T-helper 2 cell treated with Interferon-gamma antibody and Interleukin-4, amounts not matched to agents 5 μg/mL and 100 μg/mL, for 36 hours (primary cell): ENCODE results near the gene KAZN.
"Not testable (repeated sequence)": the region's sequence is repeated elsewhere in the genome, so short reads cannot be mapped to it uniquely, and the experiment has no call there.

Experiments used
- DNase-seq: peaks from one replicate; pipeline ENCODE4 v3.0.0; 2021; ENCODE audit warnings: low spot score
- H3K27ac Mint-ChIP-seq: one replicate; pipeline ENCODE4 v1.8.0; 2021; ENCODE audit warnings: mild to moderate bottlenecking, mixed read lengths
- H3K27me3 Mint-ChIP-seq: one replicate; pipeline ENCODE4 v1.8.0; 2021; ENCODE audit warnings: low read depth, mixed read lengths
- H3K36me3 Mint-ChIP-seq: one replicate; pipeline ENCODE4 v1.8.0; 2021; ENCODE audit warnings: low read depth, mixed read lengths
- H3K4me1 Mint-ChIP-seq: one replicate; pipeline ENCODE4 v1.8.0; 2021; ENCODE audit warnings: low read depth, mixed read lengths
- H3K4me3 Mint-ChIP-seq: one replicate; pipeline ENCODE4 v1.8.0; 2022; ENCODE audit warnings: mild to moderate bottlenecking, moderate library complexity, mixed read lengths
- H3K9me3 Mint-ChIP-seq: one replicate; pipeline ENCODE4 v1.8.0; 2021; ENCODE audit warnings: mixed read lengths

KAZN gene

DNA sequence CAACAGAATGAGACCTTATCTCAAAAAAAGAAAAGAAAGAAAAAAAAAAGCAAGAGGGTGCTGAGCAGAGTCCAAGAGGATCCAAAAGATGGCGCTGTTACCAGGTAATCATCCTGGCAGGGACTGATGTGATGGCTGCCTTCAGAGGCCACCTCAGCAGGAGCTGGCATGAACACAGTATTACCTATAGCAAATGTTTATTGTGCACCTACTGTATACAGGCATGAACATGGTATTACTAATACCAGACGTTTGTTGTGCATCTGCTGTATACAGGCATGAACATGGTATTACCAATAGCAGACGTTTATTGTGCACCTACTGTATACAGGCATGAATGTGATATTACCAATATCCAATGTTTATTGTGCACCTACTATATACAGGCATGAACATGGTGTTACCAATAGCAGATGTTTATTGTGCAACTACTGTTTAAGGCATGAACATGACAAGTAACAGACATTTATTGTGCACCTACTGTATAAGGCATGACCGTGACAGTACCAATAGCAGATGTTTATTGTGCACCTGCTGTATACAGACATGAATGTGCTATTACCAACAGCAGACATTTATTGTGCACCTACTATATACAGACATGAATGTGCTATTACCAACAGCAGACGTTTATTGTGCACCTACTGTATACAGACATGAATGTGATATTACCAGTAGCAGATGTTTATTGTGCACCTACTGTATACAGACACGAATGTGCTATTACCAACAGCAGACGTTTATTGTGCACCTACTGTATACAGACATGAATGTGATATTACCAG lies 439.9 kb downstream of the KAZN start:
- Mint-ChIP-seq H3K27ac (no peak overlapping the region), H3K4me3 (no peak overlapping the region), H3K4me1 (peaks cover 7% of the 10 kb centered on the region), H3K36me3 (no peaks in the 10 kb centered on the region), H3K27me3 (no peaks in the 10 kb centered on the region), H3K9me3 (no peaks in the 10 kb centered on the region)
- DNase-seq: no peak

DNA sequence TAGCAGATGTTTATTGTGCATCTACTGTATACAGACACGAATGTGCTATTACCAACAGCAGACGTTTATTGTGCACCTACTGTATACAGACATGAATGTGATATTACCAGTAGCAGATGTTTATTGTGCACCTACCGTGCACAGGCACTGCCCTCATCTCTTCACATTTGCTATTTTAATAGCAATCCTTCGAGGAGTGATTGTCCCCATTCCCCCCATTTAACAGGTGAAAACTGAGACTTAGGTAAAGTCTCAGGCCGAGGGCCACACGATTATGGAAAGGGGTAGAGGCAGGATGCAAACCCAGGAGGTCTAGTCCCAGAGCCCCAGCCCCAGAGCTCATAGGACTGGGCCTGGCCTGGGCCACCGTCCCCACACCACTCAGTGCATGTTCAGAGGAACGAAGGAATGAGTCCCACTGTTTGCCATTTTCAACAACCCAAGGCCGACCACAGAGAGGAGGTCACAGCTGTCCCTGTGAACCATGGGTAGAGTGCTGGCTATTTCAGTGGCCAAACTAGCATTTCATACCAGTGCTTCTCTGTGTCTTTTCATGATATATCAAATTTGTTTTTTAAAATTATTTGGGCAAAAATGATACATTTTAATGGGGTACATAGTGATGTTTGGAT lies 440.6 kb downstream of the KAZN start:
- Mint-ChIP-seq H3K27me3 (no peaks in the 10 kb centered on the region), H3K27ac (no peak overlapping the region), H3K4me3 (no peak overlapping the region), H3K36me3 (no peaks in the 10 kb centered on the region), H3K4me1 (peaks cover 1% of the 10 kb centered on the region), H3K9me3 (no peaks in the 10 kb centered on the region)
- no peak for DNase-seq

DNA sequence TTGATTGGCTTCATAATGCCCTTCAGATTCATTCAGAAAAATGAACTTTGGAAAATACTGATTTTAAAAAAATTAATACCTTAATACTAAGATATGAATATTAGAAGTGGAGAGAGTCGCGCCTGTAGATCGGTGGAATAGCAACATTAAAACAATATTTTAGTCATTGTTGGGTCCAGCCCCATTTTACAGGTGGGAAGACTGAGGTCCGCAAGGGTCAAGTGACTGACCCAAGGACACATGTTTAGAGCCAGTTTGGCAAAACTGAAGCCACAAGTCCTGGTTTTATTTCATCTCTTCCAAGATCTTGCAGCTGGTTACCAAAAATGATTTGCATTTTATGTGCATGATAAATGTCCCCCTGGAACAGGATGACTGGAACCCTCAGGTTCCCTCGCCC lies 441.4 kb downstream of the KAZN start:
- no peak overlapping the region for H3K27ac Mint-ChIP-seq
- no peak for DNase-seq
- H3K36me3 Mint-ChIP-seq: no peaks in the 10 kb centered on the region
- no peak overlapping the region for H3K4me3 Mint-ChIP-seq
- H3K9me3 Mint-ChIP-seq: no peaks in the 10 kb centered on the region
- no peaks in the 10 kb centered on the region for H3K27me3 Mint-ChIP-seq
- H3K4me1 Mint-ChIP-seq: no peaks in the 10 kb centered on the region

- H3K27me3 Mint-ChIP-seq, H3K36me3 Mint-ChIP-seq, H3K27ac Mint-ChIP-seq, DNase-seq, H3K4me1 Mint-ChIP-seq, H3K4me3 Mint-ChIP-seq, H3K9me3 Mint-ChIP-seq: not testable (repeated sequence)
These were observed 442.2 kb downstream of the KAZN start for GRCh38 chr1:15040685-15041084.

DNA sequence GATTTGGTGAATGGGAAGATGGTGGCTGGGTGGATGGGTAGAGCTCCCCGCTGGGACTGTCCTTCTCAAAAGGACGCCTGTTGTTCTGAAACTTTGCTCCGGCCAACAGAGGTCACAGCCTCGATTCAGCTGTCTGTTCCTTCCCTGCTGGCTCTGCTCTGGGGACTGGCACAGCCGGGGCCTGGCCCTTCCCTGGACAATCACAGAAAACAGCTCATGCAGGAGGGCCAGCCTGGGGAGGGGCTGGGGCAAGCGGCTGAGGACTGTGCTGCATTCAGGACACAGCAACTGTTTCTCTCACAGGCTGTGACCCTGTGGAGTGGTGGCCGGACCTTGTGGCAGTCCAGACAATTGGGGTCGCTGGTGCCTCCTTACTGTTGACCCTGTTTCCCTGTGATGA lies 444.4 kb downstream of the KAZN start:
- no peak overlapping the region for H3K27ac Mint-ChIP-seq
- H3K4me1 Mint-ChIP-seq: no peaks in the 10 kb centered on the region
- H3K9me3 Mint-ChIP-seq: no peaks in the 10 kb centered on the region
- no peak for DNase-seq
- no peaks in the 10 kb centered on the region for H3K36me3 Mint-ChIP-seq
- H3K4me3 Mint-ChIP-seq: no peak overlapping the region
- no peaks in the 10 kb centered on the region for H3K27me3 Mint-ChIP-seq

GRCh38 chr1:15043934-15044333 lies 445.4 kb downstream of the KAZN start:
- H3K27ac Mint-ChIP-seq: no peak overlapping the region
- H3K27me3 Mint-ChIP-seq: no peaks in the 10 kb centered on the region
- no peaks in the 10 kb centered on the region for H3K9me3 Mint-ChIP-seq
- no peak for DNase-seq
- no peaks in the 10 kb centered on the region for H3K36me3 Mint-ChIP-seq
- H3K4me3 Mint-ChIP-seq: no peak overlapping the region
- no peaks in the 10 kb centered on the region for H3K4me1 Mint-ChIP-seq

- Mint-ChIP-seq H3K9me3 (no peaks in the 10 kb centered on the region), H3K27me3 (no peaks in the 10 kb centered on the region), H3K4me3 (no peak overlapping the region), H3K4me1 (no peaks in the 10 kb centered on the region), H3K27ac (no peak overlapping the region), H3K36me3 (no peaks in the 10 kb centered on the region)
- DNase-seq: no peak
These were observed 446.6 kb downstream of the KAZN start for GRCh38 chr1:15045123-15045522.

GRCh38 chr1:15046487-15047165 lies 448.1 kb downstream of the KAZN start:
- peak; percentile 33 for DNase-seq
- H3K27me3 Mint-ChIP-seq: no peaks in the 10 kb centered on the region
- H3K4me3 Mint-ChIP-seq: no peak overlapping the region
- no peaks in the 10 kb centered on the region for H3K4me1 Mint-ChIP-seq
- no peaks in the 10 kb centered on the region for H3K36me3 Mint-ChIP-seq
- H3K27ac Mint-ChIP-seq: no peak overlapping the region
- no peaks in the 10 kb centered on the region for H3K9me3 Mint-ChIP-seq

DNA sequence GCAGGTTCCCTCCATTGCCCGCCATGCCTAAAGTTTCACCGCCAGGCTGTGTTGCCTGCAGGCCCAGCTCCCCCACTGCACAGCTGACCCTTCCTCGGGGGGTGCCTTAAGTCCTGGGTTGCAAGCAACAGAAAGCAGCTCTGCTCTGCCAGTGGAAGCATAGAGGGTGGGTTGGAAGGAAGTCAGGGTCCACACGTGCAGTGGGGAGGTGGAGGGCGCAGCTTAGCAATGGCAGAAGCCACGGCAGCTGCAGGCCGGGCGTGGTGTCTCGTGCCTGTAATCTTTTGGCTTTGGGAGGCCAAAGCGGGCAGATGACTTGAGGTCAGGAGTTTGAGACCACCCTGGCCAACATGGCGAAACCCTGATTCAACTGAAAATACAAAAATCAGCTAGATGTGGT lies 448.8 kb downstream of the KAZN start:
- no peak overlapping the region for H3K4me3 Mint-ChIP-seq
- H3K36me3 Mint-ChIP-seq: no peaks in the 10 kb centered on the region

GRCh38 chr1:15048437-15048980 lies 450.0 kb downstream of the KAZN start:
- Mint-ChIP-seq H3K9me3 (no peaks in the 10 kb centered on the region), H3K36me3 (no peaks in the 10 kb centered on the region), H3K4me3 (no peak overlapping the region), H3K27me3 (no peaks in the 10 kb centered on the region), H3K27ac (no peak overlapping the region), H3K4me1 (no peaks in the 10 kb centered on the region)
- DNase-seq: no peak

More for the DNA sequence above, 448.8 kb downstream of the KAZN start:
- no peaks in the 10 kb centered on the region for H3K27me3 Mint-ChIP-seq
- no peak overlapping the region for H3K27ac Mint-ChIP-seq
- DNase-seq: no peak
- H3K9me3 Mint-ChIP-seq: no peaks in the 10 kb centered on the region
- no peaks in the 10 kb centered on the region for H3K4me1 Mint-ChIP-seq

DNA sequence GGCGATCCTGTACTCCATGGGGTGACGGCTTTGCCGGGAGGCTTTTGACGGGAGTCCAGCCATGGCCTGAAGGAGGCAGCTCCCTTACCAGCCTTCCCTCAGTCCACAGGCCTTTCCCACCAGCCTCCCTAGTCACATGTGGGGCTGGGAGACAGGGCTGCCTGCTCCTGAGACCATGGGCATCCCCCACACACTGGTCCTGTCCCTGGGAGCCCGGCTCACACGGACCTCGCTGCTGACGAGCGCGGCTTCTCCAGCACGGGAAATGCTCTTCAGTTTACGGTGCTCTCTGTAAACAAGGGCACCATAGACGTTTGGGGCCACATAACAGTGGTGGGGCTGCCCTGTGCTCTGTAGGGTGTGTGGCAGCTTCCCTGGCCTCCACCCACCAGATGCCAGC lies 450.6 kb downstream of the KAZN start:
- Mint-ChIP-seq H3K27ac (no peak overlapping the region), H3K4me3 (no peak overlapping the region), H3K36me3 (no peaks in the 10 kb centered on the region), H3K27me3 (no peaks in the 10 kb centered on the region), H3K9me3 (no peaks in the 10 kb centered on the region), H3K4me1 (no peaks in the 10 kb centered on the region)
- DNase-seq: no peak

DNA sequence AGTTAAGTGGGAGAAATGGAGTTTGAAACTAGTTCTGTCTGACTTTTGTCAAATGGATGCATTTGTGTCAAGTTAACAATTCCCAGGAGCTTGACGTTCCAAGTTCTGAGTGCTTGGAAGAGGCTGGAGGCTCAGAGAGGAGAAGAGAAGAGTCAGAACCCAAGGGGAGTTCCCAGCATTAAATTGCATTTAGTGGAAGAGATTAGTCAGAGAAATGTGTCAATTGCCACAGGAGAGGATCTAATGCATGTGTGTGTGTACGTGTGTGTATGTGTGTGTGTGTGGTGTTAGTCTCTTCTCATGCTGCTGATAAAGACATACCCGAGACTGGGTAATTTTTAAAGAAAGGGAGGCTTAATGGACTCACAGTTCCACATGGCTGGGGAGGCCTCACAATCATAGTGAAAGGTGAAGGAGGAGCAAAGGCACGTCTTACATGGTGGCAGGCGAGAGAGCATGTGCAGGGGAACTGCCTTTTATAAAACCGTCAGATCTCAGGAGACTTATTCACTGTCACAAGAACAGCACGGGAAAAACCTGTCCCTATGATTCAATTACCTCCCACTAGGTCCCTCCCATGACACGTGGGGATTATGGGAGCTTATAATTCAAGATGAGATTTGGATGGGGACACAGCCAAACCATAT lies 453.5 kb downstream of the KAZN start:
- Mint-ChIP-seq H3K4me3 (no peak overlapping the region), H3K36me3 (no peaks in the 10 kb centered on the region), H3K9me3 (no peaks in the 10 kb centered on the region), H3K27me3 (no peaks in the 10 kb centered on the region), H3K4me1 (no peaks in the 10 kb centered on the region), H3K27ac (no peak overlapping the region)
- DNase-seq: no peak

DNA sequence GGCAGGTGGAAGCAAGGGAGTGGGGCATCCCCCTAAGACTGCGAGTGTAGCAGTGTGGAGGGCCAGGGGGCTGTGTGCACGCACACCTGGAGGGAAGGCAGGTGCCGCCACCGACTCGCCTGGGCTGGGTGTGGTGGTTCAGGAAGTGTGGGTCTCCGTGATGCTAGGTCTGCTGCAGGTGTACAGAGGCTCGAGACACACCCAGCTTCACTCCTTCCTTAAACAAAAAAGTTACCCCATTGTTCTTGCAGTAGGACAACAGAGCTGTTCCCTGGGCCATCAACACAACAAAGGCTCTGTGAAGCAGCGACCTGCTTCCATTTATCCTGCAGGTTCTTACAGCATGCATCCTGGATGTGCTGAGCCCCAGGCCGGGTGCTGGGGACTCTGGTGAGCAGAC lies 454.7 kb downstream of the KAZN start:
- H3K4me1 Mint-ChIP-seq: no peaks in the 10 kb centered on the region
- no peaks in the 10 kb centered on the region for H3K9me3 Mint-ChIP-seq
- no peak overlapping the region for H3K4me3 Mint-ChIP-seq
- DNase-seq: no peak
- H3K27ac Mint-ChIP-seq: no peak overlapping the region
- H3K27me3 Mint-ChIP-seq: no peaks in the 10 kb centered on the region
- no peaks in the 10 kb centered on the region for H3K36me3 Mint-ChIP-seq
